Ishikawa (cell line): ENCODE results near the gene RNF214.

Source experiments
- CEBPB ChIP-seq: IDR thresholded peaks from 2 replicates; pipeline ENCODE4 v1.6.1; 2012
- CREB1 ChIP-seq: IDR thresholded peaks from 2 replicates; pipeline ENCODE4 v1.6.1; 2012; ENCODE audit warnings: low read depth
- EGR1 ChIP-seq: IDR thresholded peaks from 2 replicates; pipeline ENCODE4 v1.6.1; 2012
- EP300 ChIP-seq: IDR thresholded peaks from 2 replicates; pipeline ENCODE4 v1.6.1; 2012; ENCODE audit warnings: borderline replicate concordance
- FOXM1 ChIP-seq: IDR thresholded peaks from 2 replicates; pipeline ENCODE4 v1.6.1; 2012; ENCODE audit warnings: low read depth, borderline replicate concordance
- NFIC ChIP-seq: IDR thresholded peaks from 2 replicates; pipeline ENCODE4 v1.6.1; 2012
- RAD21 ChIP-seq: IDR thresholded peaks from 2 replicates; pipeline ENCODE4 v1.6.1; 2012; ENCODE audit warnings: low read depth
- REST ChIP-seq: IDR thresholded peaks from 2 replicates; pipeline ENCODE4 v1.6.1; 2012; ENCODE audit warnings: low read depth, mild to moderate bottlenecking
- TAF1 ChIP-seq: IDR thresholded peaks from 2 replicates; pipeline ENCODE4 v1.6.1; 2012; ENCODE audit warnings: low read depth, mild to moderate bottlenecking
- TCF12 ChIP-seq: IDR thresholded peaks from 2 replicates; pipeline ENCODE4 v1.6.1; 2012; ENCODE audit warnings: low read depth
- TEAD4 ChIP-seq: IDR thresholded peaks from 2 replicates; pipeline ENCODE4 v1.6.1; 2012
- USF1 ChIP-seq: IDR thresholded peaks from 2 replicates; pipeline ENCODE4 v1.6.1; 2012
- YY1 ChIP-seq: IDR thresholded peaks from 2 replicates; pipeline ENCODE4 v1.6.1; 2012; ENCODE audit warnings: low read depth
- ZBTB7A ChIP-seq: IDR thresholded peaks from 2 replicates; pipeline ENCODE4 v1.6.1; 2012; ENCODE audit warnings: low read depth
- TF ChIP-seq, protein P1 (sequence below): IDR thresholded peaks from 2 replicates; pipeline ENCODE4 v1.6.1; 2012

Gene RNF214

GRCh38 chr11:117313828-117314768, 81.6 kb downstream of the RNF214 start:
- no peak for TF ChIP-seq USF1
- TF ChIP-seq EGR1, result no peak
- TF ChIP-seq ZBTB7A, result no peak
- TF ChIP-seq, protein P1, sequence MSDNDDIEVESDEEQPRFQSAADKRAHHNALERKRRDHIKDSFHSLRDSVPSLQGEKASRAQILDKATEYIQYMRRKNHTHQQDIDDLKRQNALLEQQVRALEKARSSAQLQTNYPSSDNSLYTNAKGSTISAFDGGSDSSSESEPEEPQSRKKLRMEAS, result no peak
- TF ChIP-seq TCF12, result no peak
- no peak for TF ChIP-seq RAD21
- no peak for TF ChIP-seq FOXM1
- no peak for TF ChIP-seq REST
- no peak for TF ChIP-seq YY1

DNA sequence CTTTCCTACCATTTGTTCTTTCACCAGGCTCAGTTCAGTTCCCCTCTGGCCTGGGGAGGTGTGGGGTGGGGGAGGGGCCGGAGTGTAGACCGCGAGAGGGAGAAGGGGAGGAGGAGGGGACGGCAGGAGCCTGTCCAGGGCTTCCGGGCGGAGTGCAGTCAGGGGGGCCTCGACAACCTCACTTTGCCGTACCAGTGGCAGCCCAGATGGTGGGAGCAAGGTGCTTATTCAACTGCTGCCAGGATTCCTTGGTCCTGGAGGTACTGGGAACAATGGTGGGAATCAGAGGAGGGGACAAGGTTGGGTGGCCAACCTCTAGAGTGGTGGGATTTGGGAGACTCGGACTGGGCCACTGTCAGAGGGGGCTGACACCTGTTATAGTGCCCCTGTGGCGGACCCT, 82.4 kb downstream of the RNF214 start:
- TF ChIP-seq YY1 (no peak), EGR1 (no peak), FOXM1 (no peak)
- TF ChIP-seq, protein P1, result no peak

GRCh38 chr11:117315285-117316196, 83.1 kb downstream of the RNF214 start:
- TF ChIP-seq YY1, result no peak
- TF ChIP-seq EGR1, result no peak
- no peak for TF ChIP-seq ZBTB7A
- TF ChIP-seq RAD21, result no peak
- no peak for TF ChIP-seq CEBPB
- no peak for TF ChIP-seq FOXM1
- TF ChIP-seq TAF1, result no peak
- no peak for TF ChIP-seq USF1
- no peak for TF ChIP-seq EP300
- TF ChIP-seq, protein P1, result no peak

DNA sequence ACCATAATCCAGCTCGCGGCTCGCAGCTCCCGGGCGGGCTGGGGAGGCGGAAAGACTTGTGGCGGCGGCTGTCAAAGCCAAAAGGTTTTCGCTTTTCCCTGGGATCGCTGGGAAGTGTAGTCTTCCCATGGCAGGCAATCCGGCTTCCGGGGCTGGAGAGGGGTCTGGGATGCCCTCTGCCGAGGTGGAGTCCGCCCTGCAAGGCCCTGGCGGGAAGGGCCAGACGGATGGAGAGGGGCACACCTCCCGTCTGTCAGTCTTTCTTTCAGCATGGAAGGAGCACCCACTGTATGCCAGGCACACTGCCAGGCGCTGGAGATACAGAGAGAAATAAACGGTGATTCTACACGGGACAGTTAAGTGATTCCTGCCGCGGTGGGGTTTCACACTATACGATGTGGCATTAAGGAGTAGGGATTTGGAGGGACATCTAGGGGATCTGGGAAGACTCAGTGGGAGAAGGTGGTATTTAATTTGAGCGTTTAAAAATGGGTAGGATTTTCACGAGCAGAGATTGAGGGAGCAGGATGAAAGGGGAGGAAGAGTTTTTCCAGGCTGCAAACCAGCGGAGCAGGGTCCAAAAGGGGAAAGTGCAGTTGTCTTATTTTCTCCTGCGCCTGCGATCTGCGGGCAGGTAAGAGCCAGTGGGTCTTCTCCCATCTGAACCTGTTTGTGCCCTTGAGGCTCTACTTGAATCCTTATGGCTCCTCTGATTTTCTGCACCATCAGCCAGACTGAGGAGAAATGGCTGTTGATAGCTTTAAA, 83.9 kb downstream of the RNF214 start, which contains the start of gene BACE1:
Gene BACE1 (minus strand): TSS at position 60 of the 765 bp plus-strand sequence. CDS start 461 bp downstream, outside the sequence.
- TF ChIP-seq RAD21 (0 out of 2 replicates have a peak, but pooled peaks have one; percentile 11), TAF1 (peak; percentile 70; the same call in 1 of the 2 replicates), ZBTB7A (no peak), CEBPB (no peak), USF1 (no peak), YY1 (peak; percentile 41; the same call in 1 of the 2 replicates), TCF12 (no peak)

DNA sequence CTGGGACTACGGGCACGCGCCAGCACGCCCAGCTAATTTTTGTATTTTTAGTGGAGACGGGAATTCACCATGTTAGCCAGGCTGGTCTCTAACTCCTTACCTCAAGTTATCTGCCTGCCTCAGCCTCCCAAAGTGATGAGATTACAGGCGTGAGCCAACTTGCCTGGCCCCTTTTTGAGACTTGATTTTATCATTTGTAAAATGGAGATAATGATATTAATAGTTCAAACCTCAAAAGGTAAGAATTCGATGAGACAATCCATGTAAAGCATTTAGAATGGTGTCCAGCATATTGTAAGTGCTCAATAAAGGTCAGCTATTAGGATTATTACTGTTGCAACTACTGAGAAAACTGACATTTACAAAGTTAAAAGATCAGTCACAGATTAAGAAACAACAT, 86.3 kb downstream of the RNF214 start:
- no peak for TF ChIP-seq EP300
- no peak for TF ChIP-seq TAF1
- no peak for TF ChIP-seq TCF12
- no peak for TF ChIP-seq NFIC
- TF ChIP-seq TEAD4, result no peak
- no peak for TF ChIP-seq CEBPB
- TF ChIP-seq YY1, result no peak
- TF ChIP-seq ZBTB7A, result no peak

DNA sequence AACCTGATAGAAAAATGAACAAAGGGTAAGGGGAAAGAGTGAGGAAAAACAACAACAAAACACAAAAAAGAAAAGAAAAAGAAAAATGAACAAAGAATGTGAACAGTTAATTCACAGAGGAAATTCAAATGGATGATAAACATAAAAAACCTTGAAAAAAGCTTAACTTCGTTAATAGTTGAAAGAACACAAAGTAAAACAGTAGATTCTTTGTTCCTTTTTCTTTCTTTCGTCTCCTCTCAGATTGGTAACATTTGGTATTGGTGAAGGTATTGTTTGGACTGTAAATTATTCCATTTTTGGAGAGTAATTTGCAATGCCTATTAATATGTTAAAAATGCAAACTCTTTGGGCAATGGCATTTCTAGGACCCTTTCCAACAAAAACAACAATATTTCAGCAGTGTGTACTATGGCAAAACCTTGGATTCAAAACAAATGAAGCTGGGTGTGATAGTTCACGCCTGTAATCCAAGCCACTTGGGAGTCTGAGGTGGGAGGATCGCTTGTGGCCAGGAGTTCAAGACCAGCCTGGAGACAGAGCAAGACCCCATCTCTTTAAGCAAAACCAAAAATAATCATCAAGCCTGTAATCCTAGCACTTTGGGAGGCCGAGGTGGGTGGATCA, 86.9 kb downstream of the RNF214 start:
- TF ChIP-seq TEAD4 (no peak), USF1 (no peak), NFIC (no peak), EP300 (no peak), RAD21 (no peak), CREB1 (no peak), TCF12 (no peak), ZBTB7A (no peak), EGR1 (no peak), CEBPB (no peak), REST (no peak), TAF1 (no peak), FOXM1 (no peak), YY1 (no peak)
- TF ChIP-seq, protein P1, result no peak
